EL (cell line): Measurements from ENCODE around the gene SEPTIN8.
"Not testable (repeated sequence)": the region's sequence is repeated elsewhere in the genome, so short reads cannot be mapped to it uniquely, and the experiment has no call there.

Source experiments
- DNase-seq: peaks from one replicate; pipeline ENCODE4 v3.0.0-alpha.2; 2016

The SEPTIN8 gene

DNA sequence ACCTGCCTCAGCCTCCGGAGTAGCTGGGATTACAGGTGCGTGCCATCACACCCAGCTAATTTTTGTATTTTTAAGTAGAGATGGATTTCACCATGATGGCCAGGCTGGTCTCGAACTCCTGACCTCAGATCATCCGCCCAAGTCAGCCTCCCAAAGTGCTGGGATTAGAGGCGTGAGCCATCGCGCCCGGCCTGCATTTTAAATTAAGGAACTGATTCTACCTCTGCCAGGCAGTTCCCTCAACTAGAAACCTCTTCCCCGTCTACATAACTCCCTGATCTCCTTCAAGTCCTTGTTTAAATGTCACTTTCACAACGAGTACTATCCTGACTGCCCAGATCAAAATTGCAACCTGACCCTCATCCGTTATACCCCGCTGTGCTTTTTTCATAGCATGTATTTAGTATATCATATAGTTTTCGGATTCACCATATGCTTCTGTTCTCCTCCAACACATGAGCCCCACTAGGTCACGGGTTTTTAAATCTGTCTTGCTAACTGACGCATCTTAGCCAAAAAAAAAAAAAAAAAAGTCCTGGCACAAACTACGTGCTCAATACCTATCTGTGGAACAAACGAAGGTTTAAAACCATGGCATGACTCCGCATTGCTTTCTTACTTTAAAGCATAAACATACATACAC is 35.2 kb upstream of the SEPTIN8 start:
- DNase-seq = no peak

DNA sequence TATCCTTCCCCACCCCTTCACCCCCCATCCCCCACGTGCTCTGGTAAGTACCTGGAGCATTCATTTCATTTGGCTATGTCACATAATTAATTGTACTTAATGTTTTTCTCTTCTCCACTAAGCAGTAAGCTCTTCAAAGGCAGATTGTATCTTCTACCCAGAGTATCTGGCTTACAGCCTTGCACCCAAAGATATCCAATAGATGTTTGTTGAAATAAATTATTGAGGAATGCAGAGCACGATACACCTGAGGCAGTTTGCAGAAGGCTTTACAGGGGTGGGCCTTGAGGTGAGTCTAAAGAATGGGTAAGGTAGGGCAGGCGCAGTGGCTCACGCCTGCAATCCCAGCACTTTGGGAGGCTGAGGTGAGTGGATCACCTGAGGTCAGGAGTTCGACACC is 33.6 kb upstream of the SEPTIN8 start:
- no peak for DNase-seq

- DNase-seq = no peak
Measured at GRCh38 chr5:132808866-132809265, 31.8 kb upstream of the SEPTIN8 start.

DNA sequence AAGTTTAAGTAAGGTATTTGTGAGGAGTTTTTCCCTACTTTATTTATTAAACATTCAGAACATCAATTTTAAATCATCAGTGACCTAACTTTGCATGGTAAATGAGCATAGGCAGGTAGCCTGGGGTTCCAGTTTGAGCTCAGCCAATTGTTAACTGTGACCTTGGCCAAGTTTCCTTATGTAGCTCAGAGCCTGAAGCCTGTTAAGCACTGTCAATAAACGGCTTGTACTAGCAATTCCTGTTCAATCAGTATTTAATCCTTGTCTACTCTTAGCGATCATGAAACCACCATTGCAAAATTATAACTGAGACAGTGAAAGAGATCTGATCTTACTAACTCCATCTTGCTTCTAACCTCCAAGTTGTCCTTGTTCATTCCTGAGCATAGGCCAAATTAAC is 31.4 kb upstream of the SEPTIN8 start:
- no peak for DNase-seq

DNA sequence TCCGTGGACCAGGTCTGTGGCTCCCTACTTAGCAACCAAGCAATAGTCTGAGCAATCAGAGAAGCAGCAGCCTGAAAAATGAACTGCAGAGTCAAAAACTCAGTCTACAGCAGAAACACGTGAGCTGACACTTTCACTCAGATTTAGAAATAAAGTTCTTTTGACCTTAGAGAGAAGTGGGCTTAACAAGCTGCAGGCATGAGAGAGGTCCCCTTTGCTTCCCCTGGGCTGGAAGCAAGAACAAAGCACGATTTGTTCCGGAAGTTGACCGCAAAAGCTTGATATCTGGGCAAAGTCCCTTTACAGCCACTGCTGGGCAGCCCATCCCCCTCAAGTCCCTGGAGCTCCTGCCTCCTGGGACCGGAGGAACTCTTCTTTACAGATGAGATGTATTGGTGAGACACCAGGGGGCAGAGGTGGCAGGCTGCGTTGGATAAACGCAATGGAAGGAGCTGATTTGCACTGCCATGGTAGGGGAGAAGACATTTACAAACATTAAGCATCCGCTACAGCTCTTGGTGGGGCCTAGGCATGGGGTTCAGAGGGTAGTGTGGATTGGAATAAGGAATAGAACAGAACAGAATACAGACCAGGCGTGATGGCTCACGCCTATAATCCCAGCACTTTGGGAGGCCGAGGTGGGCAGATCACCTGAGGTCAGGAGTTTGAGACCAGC is 30.3 kb upstream of the SEPTIN8 start:
- peak; percentile 46 for DNase-seq

DNA sequence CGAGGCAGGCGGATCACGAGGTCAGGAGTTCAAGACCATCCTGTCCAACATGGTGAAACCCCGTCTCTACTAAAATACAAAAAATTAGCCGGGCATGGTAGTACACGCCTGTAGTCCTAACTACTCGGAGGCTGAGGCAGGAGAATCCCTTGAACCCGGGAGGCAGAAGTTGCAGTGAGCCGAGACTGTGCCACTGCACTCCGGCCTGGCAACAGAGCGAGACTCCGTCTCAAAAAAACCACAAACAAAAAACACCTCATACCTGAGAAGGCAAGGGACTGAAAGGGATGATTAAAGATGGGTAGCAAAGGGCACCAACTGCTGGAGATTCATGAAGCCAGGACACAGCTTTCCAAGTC is 29.7 kb upstream of the SEPTIN8 start:
- DNase-seq = not testable (repeated sequence)

GRCh38 chr5:132805872-132806271 is 28.8 kb upstream of the SEPTIN8 start:
- DNase-seq = not testable (repeated sequence)

DNA sequence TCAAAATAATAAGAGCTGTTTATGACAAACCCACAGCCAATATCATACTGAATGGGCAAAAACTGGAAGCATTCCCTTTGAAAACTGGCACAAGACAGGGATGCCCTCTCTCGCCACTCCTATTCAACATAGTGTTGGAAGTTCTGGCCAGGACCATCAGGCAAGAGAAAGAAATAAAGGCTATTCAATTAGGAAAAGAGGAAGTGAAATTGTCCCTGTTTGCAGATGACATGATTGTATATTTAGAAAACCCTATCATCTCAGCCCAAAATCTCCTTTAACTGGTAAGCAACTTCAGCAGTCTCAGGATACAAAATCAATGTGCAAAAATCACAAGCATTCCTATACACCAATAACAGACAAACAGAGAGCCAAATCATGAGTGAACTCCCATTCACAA is 27.2 kb upstream of the SEPTIN8 start:
- DNase-seq = not testable (repeated sequence)

- DNase-seq = not testable (repeated sequence)
Measured at GRCh38 chr5:132802685-132803066, 25.6 kb upstream of the SEPTIN8 start.

GRCh38 chr5:132802044-132802684 is 25.1 kb upstream of the SEPTIN8 start:
- no peak for DNase-seq

DNA sequence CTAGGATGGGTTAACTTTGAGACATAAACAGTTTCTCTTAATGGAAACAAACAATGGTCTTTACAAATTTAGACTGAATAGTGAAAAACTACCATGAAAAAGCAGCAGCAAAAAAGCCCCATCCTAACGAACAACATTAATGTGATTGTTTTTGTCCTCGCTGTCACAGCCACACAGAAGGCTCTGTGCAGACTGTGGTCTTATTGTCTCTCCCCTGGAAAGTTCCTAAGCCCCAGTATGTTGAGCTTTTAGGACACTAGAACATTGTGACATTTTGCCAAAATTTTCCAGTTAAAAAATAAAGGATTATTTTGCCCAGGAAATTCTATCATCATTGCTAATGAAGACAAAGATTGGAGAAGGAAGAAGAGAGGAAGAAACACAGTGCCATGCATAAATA is 23.5 kb upstream of the SEPTIN8 start:
- DNase-seq = no peak

DNA sequence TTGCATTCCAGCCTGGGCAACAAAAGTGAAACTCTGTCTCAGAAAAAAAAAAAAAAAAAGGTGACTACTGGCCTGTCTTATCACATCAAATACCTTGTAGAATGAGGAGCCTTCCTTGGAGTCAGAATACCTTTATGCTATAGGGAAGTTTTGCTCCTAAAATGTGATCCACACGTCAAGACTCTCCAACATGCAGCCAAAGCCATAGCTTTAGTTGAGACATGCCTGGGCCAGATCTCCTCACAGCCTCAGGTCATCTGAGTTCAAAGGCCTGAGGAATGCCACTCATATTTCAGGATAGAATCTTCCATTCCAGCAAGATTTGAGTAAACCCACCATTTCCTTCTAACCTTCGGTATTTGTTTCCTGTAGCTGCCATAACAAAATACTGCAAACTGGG is 22.4 kb upstream of the SEPTIN8 start:
- no peak for DNase-seq

DNA sequence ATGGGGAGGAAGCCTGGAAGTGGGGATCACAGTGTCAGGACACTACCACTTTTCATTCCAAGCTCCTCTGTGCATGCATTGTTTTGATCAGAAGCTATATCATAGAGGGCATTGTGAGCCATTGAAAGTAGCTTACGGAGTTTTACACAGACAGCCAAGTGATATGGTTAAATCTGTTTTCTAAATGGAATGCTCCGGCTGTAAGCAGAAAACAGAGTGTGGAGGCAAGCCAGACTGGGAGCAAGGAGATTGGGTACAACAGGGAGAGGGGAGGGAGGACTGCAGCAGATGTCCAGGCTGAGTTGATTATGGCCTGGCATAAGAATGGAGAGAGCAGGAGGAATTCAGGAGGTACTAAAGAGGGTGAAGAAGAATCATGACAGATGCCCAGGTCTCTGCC is 20.6 kb upstream of the SEPTIN8 start:
- DNase-seq = no peak

- DNase-seq = no peak
Measured at GRCh38 chr5:132791026-132791425, 14.0 kb upstream of the SEPTIN8 start.

- no peak for DNase-seq
Measured at GRCh38 chr5:132790201-132790865, 13.3 kb upstream of the SEPTIN8 start.

GRCh38 chr5:132788990-132789886 is 12.2 kb upstream of the SEPTIN8 start:
- DNase-seq = no peak

DNA sequence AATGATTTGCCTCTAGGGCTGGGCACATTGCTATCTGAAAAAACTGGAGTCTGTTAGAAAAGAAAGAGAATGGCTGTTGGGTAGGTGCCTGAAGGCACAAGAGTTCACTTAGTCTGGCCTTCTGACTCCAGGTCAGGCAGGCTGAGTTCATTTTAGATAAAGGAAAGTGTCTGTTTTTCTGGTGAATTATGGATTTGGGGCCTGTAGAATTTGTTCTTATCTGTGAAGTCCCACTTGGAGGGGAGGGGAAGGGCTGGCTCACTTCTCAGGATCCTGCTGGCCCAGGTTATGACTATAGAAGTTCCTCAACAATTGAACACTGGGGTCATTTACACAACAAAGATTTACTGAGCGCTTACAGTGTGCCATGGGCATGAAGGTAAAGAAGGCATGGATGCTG is 11.5 kb upstream of the SEPTIN8 start:
- no peak for DNase-seq

DNA sequence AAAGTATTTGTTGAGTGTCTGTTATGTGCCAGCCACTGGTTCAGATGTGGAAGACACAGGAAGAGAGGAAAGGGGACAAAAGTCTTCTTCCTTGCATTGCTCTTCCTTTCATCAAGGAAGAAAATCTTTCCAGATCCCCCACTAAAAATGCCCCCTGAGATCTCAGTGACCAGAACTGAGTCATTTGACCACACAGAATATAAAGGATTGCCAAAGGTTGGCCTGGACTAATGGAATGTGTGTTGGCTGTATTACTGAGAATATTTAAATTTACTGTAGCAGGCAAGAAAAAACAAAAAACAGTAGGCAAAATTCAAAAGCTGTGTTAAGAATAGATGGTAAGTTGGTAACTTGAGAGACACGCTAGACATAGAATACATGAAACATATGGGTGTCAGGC is 10.0 kb upstream of the SEPTIN8 start:
- DNase-seq = peak; percentile 62

DNA sequence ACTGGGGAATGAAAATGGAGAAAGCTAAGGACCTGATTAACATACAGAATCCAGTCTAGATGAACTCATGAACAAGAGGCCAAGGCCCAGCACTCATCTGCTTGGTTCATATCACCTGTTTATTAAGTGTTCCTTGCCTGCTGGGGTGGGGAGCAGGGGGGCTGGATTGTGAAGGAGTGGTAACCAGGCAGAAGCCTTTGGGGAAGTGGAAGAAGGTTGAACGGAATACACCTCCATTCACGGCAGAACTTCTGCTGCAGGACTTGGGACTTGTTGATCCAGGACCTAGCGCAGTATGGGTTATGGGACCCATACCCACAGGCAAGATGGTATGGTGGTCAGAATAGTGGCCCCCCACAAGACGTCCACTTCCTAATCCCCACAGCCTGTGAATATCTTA is 8.8 kb upstream of the SEPTIN8 start:
- DNase-seq = no peak

DNA sequence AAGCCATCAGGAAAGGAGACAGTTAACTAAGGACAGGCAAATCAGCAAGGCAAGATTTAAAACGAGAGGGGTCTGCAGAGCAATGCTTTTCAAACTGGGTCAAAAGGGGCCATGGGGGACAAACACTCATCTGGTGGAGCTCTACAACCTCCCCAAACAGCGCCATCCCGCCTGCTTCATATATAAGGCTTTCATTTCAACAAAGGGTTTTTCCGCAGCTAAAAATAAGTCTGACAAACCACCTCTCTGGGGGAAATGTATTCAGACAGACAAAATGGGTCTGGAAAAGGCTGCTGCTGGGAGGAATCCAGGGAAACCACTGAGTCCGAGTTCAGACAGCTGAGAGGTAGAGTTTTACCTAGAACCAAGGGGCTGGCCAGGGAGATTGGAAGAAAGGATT is 8.3 kb upstream of the SEPTIN8 start:
- DNase-seq = no peak

GRCh38 chr5:132782101-132782500 is 5.1 kb upstream of the SEPTIN8 start:
- DNase-seq = peak; percentile 80

GRCh38 chr5:132781029-132781428 is 4.0 kb upstream of the SEPTIN8 start:
- DNase-seq = no peak

GRCh38 chr5:132780577-132780976 is 3.5 kb upstream of the SEPTIN8 start:
- DNase-seq = no peak
